Vagina (tissue), 2 donors: ENCODE results near the gene FAM78A. TPM values are rescaled to one million over a fixed set of nuclear protein-coding genes. Genes with fewer than 3 reads are reported as not detected.

ENCODE experiments used
- DNase-seq, 2 donors: peaks; one replicate each; pipeline ENCODE4 v3.0.0-alpha.2; 2017; ENCODE audit errors: extremely low spot score in 2 of 2
- H3K27ac ChIP-seq: fragments of 200-600 bp; sonication (generic); one replicate; pipeline ENCODE4 v1.5.1; 2019
- H3K27me3 ChIP-seq: fragments of 200-600 bp; sonication (generic); one replicate; pipeline ENCODE4 v1.5.1; 2019
- H3K36me3 ChIP-seq, 2 donors: fragments of 200-600 bp; sonication (generic); one replicate each; pipeline ENCODE4 v1.5.1; 2017 to 2019
- H3K4me1 ChIP-seq: fragments of 200-600 bp; sonication (generic); one replicate; pipeline ENCODE4 v1.5.1; 2019
- H3K4me3 ChIP-seq, 2 donors: fragments of 200-600 bp; sonication (generic); 1 replicate in 1 of 2; 2 replicates in 1 of 2; pipeline ENCODE4 v1.5.1; 2016 to 2019
- H3K9me3 ChIP-seq: fragments of 200-600 bp; sonication (generic); one replicate; pipeline ENCODE4 v1.5.1; 2019
- CTCF ChIP-seq, 3 experiments: fragments of 450-650 bp in 2 of 3; fragments of 200-600 bp in 1 of 3; sonication (generic) in 1 of 3; IDR thresholded peaks; one replicate each; pipeline ENCODE4 v1.5.1; 2017 to 2019; ENCODE audit warnings: antibody characterized with exemption in 3 of 3, mild to moderate bottlenecking in 2 of 3, moderate library complexity in 2 of 3
- POLR2A ChIP-seq, 2 donors: fragments of 450-650 bp; IDR thresholded peaks; one replicate each; pipeline ENCODE4 v1.6.1; 2017; ENCODE audit warnings: antibody characterized with exemption in 2 of 2, mild to moderate bottlenecking in 2 of 2, moderate library complexity in 2 of 2
- POLR2AphosphoS5 ChIP-seq, 2 donors: sonication (generic); formaldehyde crosslinking; IDR thresholded peaks; one replicate each; pipeline ENCODE4 v1.9.0; 2017; ENCODE audit warnings: antibody characterized with exemption in 2 of 2, mild to moderate bottlenecking in 2 of 2, low read depth in 1 of 2; ENCODE audit not compliant: insufficient read depth in 1 of 2
- intact Hi-C: fragments of 100-400 bp; cut with DNase I; formaldehyde crosslinking; loops from one replicate; pipeline ENCODE4 v1.15.1; 2023
- total RNA-seq: library from RNA; depleted of rRNA; stranded (reverse); fragments of >200 nt; gene quantifications from one replicate; pipeline ENCODE4 v1.2.3, GENCODE V29; 2016

FAM78A gene
- total RNA-seq, 1 donor from 2014 or later = 2.5 TPM

- H3K27ac ChIP-seq = no peak overlapping the region
- H3K36me3 ChIP-seq = no peaks in the 10 kb centered on the region
- TF ChIP-seq POLR2A (IDR thresholded peaks at IDR 0.05) (no peak), POLR2AphosphoS5 (IDR thresholded peaks at IDR 0.05; ENCODE audit: insufficient read depth in 1 of 2, low read depth in 1 of 2) (no peak)
- no peaks in the 10 kb centered on the region for H3K9me3 ChIP-seq
- H3K4me1 ChIP-seq = peaks cover 9% of the 10 kb centered on the region
- no peak for DNase-seq
- no peak overlapping the region for H3K4me3 ChIP-seq
- no peaks in the 10 kb centered on the region for H3K27me3 ChIP-seq
- intact Hi-C loops = no loop called here
Measured at GRCh38 chr9:131319486-131319885, 43.2 kb upstream of the FAM78A start.

GRCh38 chr9:131318231-131319085, 42.1 kb upstream of the FAM78A start:
- no peaks in the 10 kb centered on the region for H3K9me3 ChIP-seq
- intact Hi-C loops = no loop called here
- peaks cover 9% of the 10 kb centered on the region for H3K4me1 ChIP-seq
- no peak overlapping the region for H3K4me3 ChIP-seq
- no peak overlapping the region for H3K27ac ChIP-seq
- no peaks in the 10 kb centered on the region for H3K27me3 ChIP-seq
- no peak for DNase-seq
- no peaks in the 10 kb centered on the region for H3K36me3 ChIP-seq
- TF ChIP-seq POLR2AphosphoS5 (IDR thresholded peaks at IDR 0.05; ENCODE audit: insufficient read depth in 1 of 2, low read depth in 1 of 2) (no peak), CTCF (IDR thresholded peaks at IDR 0.05) (no peak), POLR2A (IDR thresholded peaks at IDR 0.05) (no peak)

GRCh38 chr9:131312822-131313770, 36.8 kb upstream of the FAM78A start:
- no peak for DNase-seq
- Histone ChIP-seq H3K4me1 (peaks cover 6% of the 10 kb centered on the region), H3K27me3 (no peaks in the 10 kb centered on the region), H3K27ac (no peak overlapping the region), H3K4me3 (no peak overlapping the region), H3K36me3 (no peaks in the 10 kb centered on the region), H3K9me3 (no peaks in the 10 kb centered on the region)
- intact Hi-C loops = no loop called here
- TF ChIP-seq POLR2AphosphoS5 (IDR thresholded peaks at IDR 0.05; ENCODE audit: insufficient read depth in 1 of 2, low read depth in 1 of 2) = no peak
- no peak for TF ChIP-seq CTCF (IDR thresholded peaks at IDR 0.05)
- TF ChIP-seq POLR2A (IDR thresholded peaks at IDR 0.05) = no peak

- TF ChIP-seq POLR2AphosphoS5 (IDR thresholded peaks at IDR 0.05; ENCODE audit: insufficient read depth in 1 of 2, low read depth in 1 of 2) = no peak
- no peak for TF ChIP-seq CTCF (IDR thresholded peaks at IDR 0.05)
- TF ChIP-seq POLR2A (IDR thresholded peaks at IDR 0.05) = no peak
- no peak for DNase-seq
- no peaks in the 10 kb centered on the region for H3K36me3 ChIP-seq
- no peaks in the 10 kb centered on the region for H3K4me1 ChIP-seq
- no peaks in the 10 kb centered on the region for H3K9me3 ChIP-seq
- no peak overlapping the region for H3K4me3 ChIP-seq
- H3K27ac ChIP-seq = no peak overlapping the region
- no peaks in the 10 kb centered on the region for H3K27me3 ChIP-seq
- intact Hi-C loops = no loop called here
Measured at GRCh38 chr9:131312246-131312645, 35.9 kb upstream of the FAM78A start.

- TF ChIP-seq POLR2AphosphoS5 (IDR thresholded peaks at IDR 0.05; ENCODE audit: insufficient read depth in 1 of 2, low read depth in 1 of 2) = no peak
- no peak for TF ChIP-seq CTCF (IDR thresholded peaks at IDR 0.05)
- no peak for TF ChIP-seq POLR2A (IDR thresholded peaks at IDR 0.05)
- no peak overlapping the region for H3K4me3 ChIP-seq
- H3K4me1 ChIP-seq = no peaks in the 10 kb centered on the region
- intact Hi-C loops = no loop called here
- H3K27me3 ChIP-seq = no peaks in the 10 kb centered on the region
- no peaks in the 10 kb centered on the region for H3K9me3 ChIP-seq
- no peak overlapping the region for H3K27ac ChIP-seq
- DNase-seq = no peak
- no peaks in the 10 kb centered on the region for H3K36me3 ChIP-seq
Measured at GRCh38 chr9:131310833-131311554, 34.7 kb upstream of the FAM78A start.
